ENCODE data around the gene NFILZ. TPM values are rescaled to one million over a fixed set of nuclear protein-coding genes. Genes with fewer than 3 reads are reported as not detected.
"Not testable (repeated sequence)": the region's sequence is repeated elsewhere in the genome, so short reads cannot be mapped to it uniquely, and the experiment has no call there.

NFILZ gene
- total RNA-seq, 1 experiment from 2014 or later: not detected

GRCh38 chr19:8615024-8615423 is 15.4 kb upstream of the NFILZ start:
- Histone ChIP-seq H3K4me3 (ENCODE audit: low read length) (no peak overlapping the region), H3K9ac (ENCODE audit: low read length) (no peak overlapping the region), H3K27ac (ENCODE audit: low read length) (no peak overlapping the region), H2AFZ (ENCODE audit: low read length) (no peak overlapping the region), H4K20me1 (ENCODE audit: insufficient read depth, low read depth, low read length) (no peaks in the 10 kb centered on the region), H3K4me1 (ENCODE audit: low read length) (no peaks in the 10 kb centered on the region), H3K9me3 (ENCODE audit: low read length) (no peaks in the 10 kb centered on the region), H3K9me2 (replicated peaks; ENCODE audit: insufficient read depth, low read length) (no peaks in the 10 kb centered on the region), H3K36me3 (ENCODE audit: insufficient read depth, low read length) (no peaks in the 10 kb centered on the region), H3K27me3 (ENCODE audit: low read length) (no peaks in the 10 kb centered on the region), H3K4me2 (ENCODE audit: low read depth, low read length, poor library complexity, severe bottlenecking) (no peak overlapping the region), H3K79me2 (ENCODE audit: low read length) (no peaks in the 10 kb centered on the region)
- DNase-seq: no peak

- H3K9me2 ChIP-seq (replicated peaks; ENCODE audit: insufficient read depth, low read length): no peaks in the 10 kb centered on the region
- H3K4me3 ChIP-seq (ENCODE audit: low read length): no peak overlapping the region
- no peak overlapping the region for H3K9ac ChIP-seq (ENCODE audit: low read length)
- peak; percentile 84 for DNase-seq
- no peaks in the 10 kb centered on the region for H4K20me1 ChIP-seq (ENCODE audit: insufficient read depth, low read depth, low read length)
- H3K4me1 ChIP-seq (ENCODE audit: low read length): no peaks in the 10 kb centered on the region
- H3K27ac ChIP-seq (ENCODE audit: low read length): no peak overlapping the region
- no peak overlapping the region for H3K4me2 ChIP-seq (ENCODE audit: low read depth, low read length, poor library complexity, severe bottlenecking)
- H3K79me2 ChIP-seq (ENCODE audit: low read length): no peaks in the 10 kb centered on the region
- no peaks in the 10 kb centered on the region for H3K27me3 ChIP-seq (ENCODE audit: low read length)
- no peaks in the 10 kb centered on the region for H3K9me3 ChIP-seq (ENCODE audit: low read length)
- no peak overlapping the region for H2AFZ ChIP-seq (ENCODE audit: low read length)
- H3K36me3 ChIP-seq (ENCODE audit: insufficient read depth, low read length): no peaks in the 10 kb centered on the region
Observed at GRCh38 chr19:8615813-8616596, 14.4 kb upstream of the NFILZ start.

DNA sequence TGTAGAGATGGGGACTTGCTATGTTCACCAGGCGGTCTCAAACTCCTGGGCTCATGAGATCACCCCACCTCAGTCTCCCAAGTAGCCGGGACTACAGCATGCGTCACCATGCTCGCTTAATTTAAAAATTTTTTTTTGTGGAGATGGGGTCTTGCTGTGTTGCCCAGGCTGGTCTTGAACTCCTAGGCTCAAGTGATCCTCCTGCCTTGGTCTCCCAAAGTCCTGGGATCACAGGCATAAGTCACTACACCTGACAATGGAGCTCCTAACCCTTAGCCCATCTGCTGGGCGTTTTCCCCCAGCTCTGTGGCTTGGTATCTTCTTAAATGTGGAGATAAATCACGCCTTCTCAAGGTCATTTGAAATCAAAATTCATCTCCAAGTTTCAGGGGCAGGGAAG is 13.6 kb upstream of the NFILZ start:
- Histone ChIP-seq H3K9ac (ENCODE audit: low read length) (no peak overlapping the region), H3K4me3 (ENCODE audit: low read length) (no peak overlapping the region), H2AFZ (ENCODE audit: low read length) (no peak overlapping the region), H3K9me2 (replicated peaks; ENCODE audit: insufficient read depth, low read length) (no peaks in the 10 kb centered on the region), H3K27ac (ENCODE audit: low read length) (no peak overlapping the region), H3K4me1 (ENCODE audit: low read length) (no peaks in the 10 kb centered on the region), H3K79me2 (ENCODE audit: low read length) (no peaks in the 10 kb centered on the region), H3K4me2 (ENCODE audit: low read depth, low read length, poor library complexity, severe bottlenecking) (no peak overlapping the region), H3K36me3 (ENCODE audit: insufficient read depth, low read length) (no peaks in the 10 kb centered on the region), H4K20me1 (ENCODE audit: insufficient read depth, low read depth, low read length) (no peaks in the 10 kb centered on the region), H3K27me3 (ENCODE audit: low read length) (no peaks in the 10 kb centered on the region), H3K9me3 (ENCODE audit: low read length) (no peaks in the 10 kb centered on the region)
- no peak for DNase-seq

DNA sequence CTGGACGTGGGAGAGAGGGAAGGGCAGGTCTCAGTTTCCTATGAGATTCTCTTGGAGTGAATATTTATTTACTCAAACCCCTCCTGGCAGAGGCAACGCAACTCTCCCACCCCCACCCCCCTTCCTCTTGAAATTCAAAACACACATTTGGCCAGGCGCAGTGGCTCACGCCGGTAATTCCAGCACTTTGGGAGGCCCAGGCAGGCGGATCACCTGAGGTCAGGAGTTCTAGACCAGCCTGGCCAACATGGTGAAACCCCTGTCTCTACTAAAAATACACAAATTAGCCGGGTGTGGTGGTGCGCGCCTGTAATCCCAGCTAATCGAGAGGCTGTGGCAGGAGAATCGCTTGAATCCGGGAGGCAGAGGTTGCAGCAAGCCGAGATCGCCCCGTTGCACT is 13.1 kb upstream of the NFILZ start:
- not testable (repeated sequence) for H2AFZ ChIP-seq (ENCODE audit: low read length); H3K79me2 ChIP-seq (ENCODE audit: low read length); H3K27me3 ChIP-seq (ENCODE audit: low read length); DNase-seq; H3K4me1 ChIP-seq (ENCODE audit: low read length); H3K36me3 ChIP-seq (ENCODE audit: insufficient read depth, low read length); H3K9me3 ChIP-seq (ENCODE audit: low read length); H3K9ac ChIP-seq (ENCODE audit: low read length); H3K27ac ChIP-seq (ENCODE audit: low read length); H3K9me2 ChIP-seq (replicated peaks; ENCODE audit: insufficient read depth, low read length); H4K20me1 ChIP-seq (ENCODE audit: insufficient read depth, low read depth, low read length); H3K4me3 ChIP-seq (ENCODE audit: low read length); H3K4me2 ChIP-seq (ENCODE audit: low read depth, low read length, poor library complexity, severe bottlenecking)

DNA sequence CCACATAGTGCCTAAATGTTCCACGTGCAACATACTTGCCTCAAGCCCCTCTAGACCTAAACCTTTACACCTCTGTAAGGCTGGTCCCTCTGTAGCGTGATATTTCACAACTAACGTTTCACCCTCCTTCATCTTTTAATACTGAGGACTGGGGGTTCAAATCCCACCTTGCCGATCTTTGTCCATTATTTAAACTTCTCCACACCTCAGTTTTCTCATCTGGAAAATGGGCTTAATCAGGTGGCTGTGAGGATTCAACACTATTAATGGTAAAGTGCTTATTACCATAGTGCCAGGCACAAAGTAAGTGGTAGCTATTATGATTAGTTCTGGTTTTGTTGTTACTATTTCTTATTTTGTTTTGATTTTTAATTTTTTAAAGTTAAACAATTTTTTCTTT is 12.4 kb upstream of the NFILZ start:
- Histone ChIP-seq H3K27me3 (ENCODE audit: low read length) (no peaks in the 10 kb centered on the region), H3K4me2 (ENCODE audit: low read depth, low read length, poor library complexity, severe bottlenecking) (no peak overlapping the region), H3K27ac (ENCODE audit: low read length) (no peak overlapping the region), H3K4me1 (ENCODE audit: low read length) (no peaks in the 10 kb centered on the region), H2AFZ (ENCODE audit: low read length) (no peak overlapping the region), H4K20me1 (ENCODE audit: insufficient read depth, low read depth, low read length) (no peaks in the 10 kb centered on the region), H3K79me2 (ENCODE audit: low read length) (no peaks in the 10 kb centered on the region), H3K36me3 (ENCODE audit: insufficient read depth, low read length) (no peaks in the 10 kb centered on the region), H3K4me3 (ENCODE audit: low read length) (no peak overlapping the region), H3K9ac (ENCODE audit: low read length) (no peak overlapping the region), H3K9me2 (replicated peaks; ENCODE audit: insufficient read depth, low read length) (no peaks in the 10 kb centered on the region), H3K9me3 (ENCODE audit: low read length) (no peaks in the 10 kb centered on the region)
- no peak for DNase-seq

DNA sequence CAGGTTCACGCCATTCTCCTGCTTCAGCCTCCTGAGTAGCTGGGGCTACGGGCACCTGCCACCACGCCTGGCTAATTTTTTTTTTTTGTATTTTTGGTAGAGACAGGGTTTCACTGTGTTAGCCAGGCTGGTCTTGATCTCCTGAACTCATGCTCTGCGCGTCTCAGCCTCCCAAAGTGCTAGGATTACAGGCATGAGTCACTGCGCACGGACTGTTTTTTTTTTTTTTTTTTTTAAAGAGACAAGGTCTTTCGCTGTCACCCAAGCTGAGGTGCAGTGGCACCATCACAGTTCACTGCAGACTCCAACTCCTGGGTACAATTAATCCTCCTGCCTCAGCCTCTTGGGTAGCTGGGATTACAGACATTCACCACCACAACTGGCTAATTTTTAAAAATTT is 11.7 kb upstream of the NFILZ start:
- Histone ChIP-seq H3K79me2 (ENCODE audit: low read length) (no peaks in the 10 kb centered on the region), H3K4me3 (ENCODE audit: low read length) (no peak overlapping the region), H3K9me2 (replicated peaks; ENCODE audit: insufficient read depth, low read length) (no peaks in the 10 kb centered on the region), H3K27me3 (ENCODE audit: low read length) (no peaks in the 10 kb centered on the region), H3K9ac (ENCODE audit: low read length) (no peak overlapping the region), H3K4me2 (ENCODE audit: low read depth, low read length, poor library complexity, severe bottlenecking) (no peak overlapping the region), H2AFZ (ENCODE audit: low read length) (no peak overlapping the region), H4K20me1 (ENCODE audit: insufficient read depth, low read depth, low read length) (no peaks in the 10 kb centered on the region), H3K36me3 (ENCODE audit: insufficient read depth, low read length) (no peaks in the 10 kb centered on the region), H3K9me3 (ENCODE audit: low read length) (no peaks in the 10 kb centered on the region), H3K27ac (ENCODE audit: low read length) (no peak overlapping the region), H3K4me1 (ENCODE audit: low read length) (no peaks in the 10 kb centered on the region)
- DNase-seq: no peak

- not testable (repeated sequence) for H3K9me2 ChIP-seq (replicated peaks; ENCODE audit: insufficient read depth, low read length); H3K27ac ChIP-seq (ENCODE audit: low read length); H4K20me1 ChIP-seq (ENCODE audit: insufficient read depth, low read depth, low read length); H3K79me2 ChIP-seq (ENCODE audit: low read length); H3K9ac ChIP-seq (ENCODE audit: low read length); H3K27me3 ChIP-seq (ENCODE audit: low read length); H3K4me1 ChIP-seq (ENCODE audit: low read length); H3K4me2 ChIP-seq (ENCODE audit: low read depth, low read length, poor library complexity, severe bottlenecking); H3K36me3 ChIP-seq (ENCODE audit: insufficient read depth, low read length); H3K9me3 ChIP-seq (ENCODE audit: low read length); H2AFZ ChIP-seq (ENCODE audit: low read length); DNase-seq; H3K4me3 ChIP-seq (ENCODE audit: low read length)
Observed at GRCh38 chr19:8622886-8623285, 7.5 kb upstream of the NFILZ start.

GRCh38 chr19:8626842-8627241 is 3.6 kb upstream of the NFILZ start:
- Histone ChIP-seq H3K4me2 (ENCODE audit: low read depth, low read length, poor library complexity, severe bottlenecking) (no peak overlapping the region), H3K27ac (ENCODE audit: low read length) (no peak overlapping the region), H3K36me3 (ENCODE audit: insufficient read depth, low read length) (no peaks in the 10 kb centered on the region), H3K79me2 (ENCODE audit: low read length) (no peaks in the 10 kb centered on the region), H3K27me3 (ENCODE audit: low read length) (no peaks in the 10 kb centered on the region), H3K9ac (ENCODE audit: low read length) (no peak overlapping the region), H3K4me3 (ENCODE audit: low read length) (no peak overlapping the region), H3K4me1 (ENCODE audit: low read length) (no peaks in the 10 kb centered on the region), H4K20me1 (ENCODE audit: insufficient read depth, low read depth, low read length) (no peaks in the 10 kb centered on the region), H3K9me2 (replicated peaks; ENCODE audit: insufficient read depth, low read length) (no peaks in the 10 kb centered on the region), H3K9me3 (ENCODE audit: low read length) (no peaks in the 10 kb centered on the region), H2AFZ (ENCODE audit: low read length) (no peak overlapping the region)
- DNase-seq: no peak

Data from Karpas-422 (cell line).